ENCODE results near the gene GPR39.

The GPR39 gene

DNA sequence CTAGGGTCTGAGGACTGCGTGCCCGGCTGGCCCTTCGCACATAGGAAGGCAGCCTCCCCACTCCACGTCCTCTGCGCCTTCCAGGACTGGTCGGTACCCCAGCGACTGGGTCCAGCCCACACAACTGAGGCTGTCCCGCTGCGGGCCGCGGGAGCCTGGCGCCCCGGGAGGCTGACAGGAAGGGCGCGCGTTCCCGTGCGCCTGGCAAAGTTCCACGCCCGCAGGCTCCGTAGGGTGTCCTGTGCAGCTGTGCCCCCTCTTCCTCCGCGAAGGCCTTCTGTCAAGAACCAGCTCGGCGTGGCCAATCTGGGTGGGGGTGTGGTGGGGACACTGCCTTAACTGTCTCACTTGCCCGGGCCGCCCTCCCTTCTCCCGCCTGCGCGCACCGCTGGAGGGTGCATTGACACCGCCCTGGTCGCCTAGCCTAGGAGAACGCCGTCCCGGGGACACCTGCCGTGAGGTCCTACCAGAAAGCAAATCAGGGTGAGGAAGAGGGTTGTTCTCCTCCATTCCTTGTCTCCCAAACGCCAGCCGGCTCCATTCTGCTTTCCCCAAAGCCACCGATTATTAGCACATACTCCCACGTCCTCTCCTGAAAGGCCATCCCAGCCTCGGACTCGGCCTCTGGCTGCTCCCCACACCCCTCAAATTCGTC, 254.0 kb downstream of the GPR39 start:
- DNase-seq (ENCODE audit: low read depth in 2 of 2): no peak

DNA sequence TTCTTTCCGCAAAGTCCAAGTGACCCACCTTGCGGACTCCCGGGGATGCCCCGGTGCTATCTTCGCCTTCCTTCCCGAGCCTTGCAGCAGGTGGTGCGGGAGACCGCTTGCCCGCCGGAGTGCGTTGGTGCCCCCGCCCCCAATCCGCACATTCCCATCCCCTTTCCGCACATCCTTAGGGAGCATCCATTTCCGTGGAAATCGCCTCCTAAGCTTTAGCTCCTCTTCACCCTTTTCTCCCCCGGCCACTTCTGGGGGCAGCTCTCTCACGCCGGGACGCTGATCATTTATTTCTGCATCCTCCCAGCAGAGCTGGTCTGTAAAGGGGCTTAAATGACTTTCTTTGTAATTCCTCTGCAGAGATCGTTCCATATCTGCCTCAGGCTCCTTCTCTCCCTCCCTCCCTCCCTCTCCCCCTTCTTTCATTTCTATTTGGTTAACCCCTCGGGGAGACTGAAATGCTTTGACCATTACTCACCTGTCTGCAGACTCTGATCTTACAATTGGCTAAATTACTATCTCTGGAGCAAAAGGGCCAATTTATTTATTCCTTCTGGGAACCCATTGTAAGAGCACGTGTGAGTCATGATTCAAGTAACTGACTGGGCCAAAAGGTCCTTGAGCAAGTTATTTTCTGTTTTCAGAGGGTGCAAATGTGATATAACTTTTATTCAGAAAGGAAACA, 254.7 kb downstream of the GPR39 start:
- DNase-seq (ENCODE audit: low read depth in 2 of 2): no peak

DNA sequence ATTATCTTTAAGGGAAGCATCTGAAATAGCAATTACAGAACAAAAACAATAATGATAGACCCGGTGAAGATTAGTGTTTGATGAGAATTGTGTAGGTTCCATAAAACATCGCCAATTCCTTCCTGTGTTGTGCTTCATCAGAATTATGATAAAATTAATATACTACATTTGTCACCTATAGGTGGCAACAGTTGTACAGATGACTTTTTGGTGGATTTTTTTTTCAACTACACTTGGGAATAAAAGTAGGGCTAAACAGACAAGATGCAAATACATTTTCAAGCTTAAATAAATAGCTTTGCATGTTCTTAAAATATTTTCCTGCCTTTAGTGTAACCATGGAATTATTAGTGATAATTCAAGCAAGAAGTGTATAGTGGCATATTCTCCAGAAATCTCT, 260.4 kb downstream of the GPR39 start:
- DNase-seq (ENCODE audit: low read depth in 2 of 2): no peak

DNA sequence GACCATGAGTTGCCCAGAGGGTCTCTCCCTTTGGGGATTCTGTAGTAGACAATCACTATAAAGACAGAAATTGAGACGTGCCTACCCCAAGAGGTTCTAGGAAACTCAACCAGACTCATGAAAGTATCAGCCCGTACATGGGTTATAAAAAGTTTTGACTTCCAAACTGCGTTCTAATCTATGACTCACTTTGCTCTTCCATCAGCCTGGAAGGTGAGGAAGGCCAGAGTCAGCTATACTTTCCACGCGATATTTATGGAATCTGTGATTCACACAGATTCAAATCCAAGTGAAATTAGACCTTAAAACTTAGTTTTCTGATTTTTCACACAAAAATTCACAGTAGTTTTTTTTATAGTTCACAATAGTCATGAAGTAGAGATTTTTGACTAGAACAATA, 261.1 kb downstream of the GPR39 start:
- no peak for DNase-seq (ENCODE audit: low read depth in 2 of 2)

DNA sequence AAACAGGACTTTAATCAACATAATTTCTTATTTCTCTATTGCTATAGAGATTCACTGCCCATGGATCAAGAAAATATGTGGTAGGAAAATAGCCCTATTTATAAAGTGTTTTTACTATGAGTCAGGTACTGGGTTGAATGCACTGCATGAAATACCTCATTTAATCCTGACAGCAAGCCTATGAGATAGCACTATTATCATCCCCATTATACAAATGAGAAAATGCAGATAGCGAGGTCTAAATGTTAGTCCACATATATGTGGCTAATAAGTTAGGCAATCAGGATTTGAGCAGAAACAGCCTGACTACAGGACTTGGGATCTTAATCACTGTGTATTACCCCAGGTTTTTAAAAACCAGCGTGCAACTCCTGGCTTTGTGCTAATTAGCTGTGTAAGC, 261.9 kb downstream of the GPR39 start:
- DNase-seq (ENCODE audit: low read depth in 2 of 2): no peak

DNA sequence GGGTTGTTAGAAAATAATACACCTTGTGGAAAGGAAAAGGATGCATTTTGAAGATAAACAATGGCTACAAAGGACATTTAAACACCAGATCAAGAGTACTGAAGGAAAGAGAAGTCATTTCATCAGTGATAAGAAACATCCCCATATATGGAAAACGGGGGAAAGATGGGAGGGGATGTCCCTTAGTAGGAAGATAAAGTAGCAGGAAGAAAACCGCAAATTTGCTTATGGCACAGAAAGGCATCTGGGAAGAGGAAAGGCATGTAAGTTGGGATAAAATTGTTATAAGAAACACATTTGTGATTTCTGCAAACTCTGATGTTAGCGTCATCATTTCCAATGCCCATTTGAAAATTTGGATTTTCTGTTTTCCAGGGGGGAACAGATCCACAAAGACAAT, 263.9 kb downstream of the GPR39 start:
- DNase-seq (ENCODE audit: low read depth in 2 of 2): no peak

DNA sequence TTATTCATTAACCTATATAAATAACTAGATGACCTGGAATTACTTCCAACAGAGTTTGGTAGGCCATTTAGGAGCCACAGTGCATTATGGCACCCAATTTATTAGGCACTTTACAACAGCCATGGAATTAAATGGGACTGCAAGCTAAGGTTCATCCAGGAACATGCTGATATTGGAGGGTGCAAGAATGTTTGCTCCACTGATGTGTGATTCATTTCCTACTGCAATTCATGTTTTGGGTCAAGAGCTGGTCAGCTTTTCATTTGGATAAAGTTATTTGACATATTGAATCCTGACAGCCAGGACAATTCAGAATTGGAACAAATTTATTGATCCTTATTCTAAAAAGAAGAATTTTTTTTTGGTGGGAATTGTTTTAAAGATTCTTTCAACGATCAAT, 265.2 kb downstream of the GPR39 start:
- DNase-seq (ENCODE audit: low read depth in 2 of 2): no peak

DNA sequence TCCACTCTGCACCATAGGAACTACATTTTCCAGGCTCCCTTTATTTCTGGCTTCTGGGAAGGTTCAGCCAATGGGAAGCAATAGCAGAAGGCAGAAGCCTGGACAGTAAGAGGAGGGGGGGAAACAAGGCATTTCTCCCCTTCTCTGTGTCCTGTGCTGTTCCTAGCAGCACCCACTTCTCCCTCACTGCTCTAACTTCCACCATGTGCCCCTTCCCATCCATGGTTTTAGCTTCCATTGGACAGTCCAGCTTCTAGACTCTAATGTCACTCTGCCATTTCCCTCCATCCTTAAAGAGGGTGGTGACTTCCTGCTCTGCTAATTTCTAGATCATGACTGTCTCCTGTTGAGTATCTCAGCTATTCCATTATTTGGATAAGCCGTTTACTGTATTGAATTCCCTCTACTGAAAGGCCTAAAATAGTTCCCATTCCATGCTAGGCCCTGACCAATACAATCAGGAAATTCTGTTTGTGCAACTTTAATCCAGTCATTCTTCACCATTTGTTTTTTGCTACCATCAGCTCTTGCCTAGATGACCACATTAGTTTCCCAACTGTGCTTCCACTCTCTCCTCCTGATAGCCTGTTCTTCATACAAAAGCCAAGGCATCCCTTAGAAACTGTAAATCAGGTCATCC, 274.2 kb downstream of the GPR39 start:
- no peak for DNase-seq (ENCODE audit: low read depth in 2 of 2)

DNA sequence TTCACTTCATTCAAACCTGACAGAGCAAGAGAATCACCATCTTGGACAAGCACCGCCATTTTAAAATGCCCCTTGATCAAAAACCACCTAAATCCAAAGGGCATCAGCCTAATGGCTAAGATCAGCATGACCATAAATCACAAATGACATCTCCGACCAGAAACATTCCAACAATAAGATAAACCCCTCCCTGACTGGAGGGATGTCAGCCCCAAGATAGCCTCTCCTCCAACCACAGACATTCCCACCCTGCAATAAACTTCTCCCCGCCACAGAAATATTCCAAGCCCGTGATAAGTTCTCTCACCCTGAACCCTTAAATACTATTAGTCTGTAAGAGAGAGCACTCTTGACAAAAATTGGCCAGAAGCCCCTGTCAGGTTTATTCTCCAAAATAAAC, 275.0 kb downstream of the GPR39 start:
- no peak for DNase-seq (ENCODE audit: low read depth in 2 of 2)

DNA sequence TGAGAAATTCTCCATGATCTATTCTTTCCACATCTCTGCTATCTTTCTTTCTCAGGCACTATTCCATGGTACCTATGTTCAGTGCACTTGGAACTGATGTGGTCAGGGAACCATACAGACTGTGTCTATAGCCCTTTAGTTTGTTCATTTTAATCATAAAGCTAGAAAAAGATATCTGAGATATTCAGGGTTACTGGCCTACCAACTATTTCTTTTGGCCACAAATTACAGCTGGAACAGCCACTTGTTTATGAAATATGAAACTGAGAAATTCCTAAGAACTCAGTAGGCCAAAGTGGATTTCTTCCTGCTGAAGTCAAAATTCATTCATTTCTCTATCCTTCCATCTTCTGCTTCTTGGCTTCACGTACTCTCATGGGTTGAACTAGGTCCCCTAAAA, 276.2 kb downstream of the GPR39 start:
- DNase-seq (ENCODE audit: low read depth in 2 of 2): no peak
